IgD-negative memory B cell (primary cell): ENCODE measurements around the gene EIF6. TPM values are rescaled to one million over a fixed set of nuclear protein-coding genes. Genes with fewer than 3 reads are reported as not detected.
A peak's percentile ranks its signal among the peaks of the same experiment; 100 is the strongest.

ENCODE experiments used
- H3K27ac Mint-ChIP-seq, 3 donors: one replicate each; pipeline ENCODE4 v1.8.0; 2020 to 2022; ENCODE audit warnings: mild to moderate bottlenecking in 3 of 3, mixed read lengths in 3 of 3, moderate library complexity in 1 of 3
- H3K27me3 Mint-ChIP-seq: one replicate; pipeline ENCODE4 v1.8.0; 2021; ENCODE audit warnings: mixed read lengths
- H3K36me3 Mint-ChIP-seq: one replicate; pipeline ENCODE4 v1.8.0; 2020; ENCODE audit warnings: mild to moderate bottlenecking, mixed read lengths
- H3K4me1 Mint-ChIP-seq, 3 donors: one replicate each; pipeline ENCODE4 v1.8.0; 2020 to 2022; ENCODE audit warnings: mixed read lengths in 3 of 3, mild to moderate bottlenecking in 1 of 3
- H3K4me3 Mint-ChIP-seq, 4 donors: one replicate each; pipeline ENCODE4 v1.8.0; 2020 to 2022; ENCODE audit warnings: mild to moderate bottlenecking in 4 of 4, mixed read lengths in 4 of 4, moderate library complexity in 3 of 4
- H3K9me3 Mint-ChIP-seq, 3 donors: one replicate each; pipeline ENCODE4 v1.8.0; 2020 to 2021; ENCODE audit warnings: mixed read lengths in 3 of 3, mild to moderate bottlenecking in 1 of 3
- polyA plus RNA-seq: library from polyadenylated mRNA; unstranded; fragments of 300-500 nt; fragmentation: Illumina TruSeq; gene quantifications from one replicate; pipeline ENCODE4 v1.2.3, GENCODE V29; 2021

Gene EIF6
- polyA plus RNA-seq: 204 TPM

DNA sequence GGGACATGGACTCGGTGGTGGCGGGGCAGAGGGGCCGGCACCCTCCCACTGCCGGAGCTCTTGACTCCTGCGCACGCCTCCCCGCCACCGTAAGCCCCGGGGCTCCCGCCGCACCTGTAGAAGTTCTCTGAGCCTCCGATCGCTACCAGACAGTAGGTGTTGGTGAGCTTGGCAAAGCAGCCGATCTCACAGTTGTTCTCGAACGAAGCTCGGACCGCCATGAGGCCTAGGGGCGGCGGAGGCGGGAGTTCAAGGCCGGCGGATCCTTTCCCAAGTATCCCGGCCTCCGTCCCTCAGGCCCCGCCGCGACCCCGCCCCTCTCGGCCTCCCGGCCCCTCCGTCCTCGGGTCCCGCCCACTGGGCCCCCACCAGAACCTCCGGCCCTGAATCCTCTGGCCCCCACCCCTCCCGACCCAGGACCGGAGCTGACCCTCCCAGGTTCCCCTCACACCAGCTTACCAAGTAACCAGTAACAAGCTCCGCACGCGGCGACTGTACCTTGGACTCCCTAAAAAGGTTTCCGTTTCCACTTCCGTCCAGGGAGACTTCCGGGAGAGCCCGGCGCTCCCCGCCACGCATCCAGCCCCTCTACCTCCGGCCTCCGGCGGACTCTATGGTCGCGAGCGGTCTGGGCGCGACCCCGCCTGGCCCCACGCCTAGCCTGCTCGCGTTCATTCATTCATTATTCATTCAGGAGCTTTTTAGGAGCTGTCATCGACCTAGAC is at the start of gene EIF6:
TSS of gene EIF6 (minus strand) at position 506 of the 725 bp plus-strand sequence. CDS start at position 221, 285 bp downstream.
- Mint-ChIP-seq H3K4me1 (peaks cover 14 to 31% (median 28%) of the 10 kb centered on the region in 3 donors), H3K4me3 (peak within 1 kb of the TSS; percentile 96 to 100 (median 98)), H3K9me3 (no peaks in the 10 kb centered on the region), H3K27ac (peak within 1 kb of the TSS; percentile 21 to 90 (median 33)), H3K36me3 (peaks cover 8% of the 10 kb centered on the region), H3K27me3 (no peaks in the 10 kb centered on the region)

DNA sequence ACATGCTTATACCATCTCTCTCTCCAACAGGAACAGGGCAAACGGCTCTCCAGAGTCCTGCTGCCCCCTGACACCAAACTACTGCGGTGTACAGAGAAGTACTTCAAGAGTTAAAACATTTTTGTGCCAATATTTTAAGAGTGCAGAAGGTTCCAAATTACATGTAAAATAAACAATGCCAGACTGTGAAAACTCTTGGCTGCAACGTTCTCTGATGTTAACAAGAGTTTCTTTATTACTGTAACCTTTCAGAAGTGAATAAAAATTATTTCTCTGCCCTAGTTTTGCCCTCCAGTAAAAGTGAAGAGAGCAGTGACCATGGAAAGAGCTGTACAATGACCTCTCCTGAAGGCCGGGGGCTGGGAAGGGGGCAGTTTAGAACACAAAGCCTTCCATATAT is 49.0 kb upstream of the EIF6 start:
- no peaks in the 10 kb centered on the region for H3K9me3 Mint-ChIP-seq
- no peak overlapping the region for H3K4me3 Mint-ChIP-seq
- H3K27ac Mint-ChIP-seq: no peak overlapping the region
- no peaks in the 10 kb centered on the region for H3K4me1 Mint-ChIP-seq
- no peaks in the 10 kb centered on the region for H3K36me3 Mint-ChIP-seq
- H3K27me3 Mint-ChIP-seq: no peaks in the 10 kb centered on the region

DNA sequence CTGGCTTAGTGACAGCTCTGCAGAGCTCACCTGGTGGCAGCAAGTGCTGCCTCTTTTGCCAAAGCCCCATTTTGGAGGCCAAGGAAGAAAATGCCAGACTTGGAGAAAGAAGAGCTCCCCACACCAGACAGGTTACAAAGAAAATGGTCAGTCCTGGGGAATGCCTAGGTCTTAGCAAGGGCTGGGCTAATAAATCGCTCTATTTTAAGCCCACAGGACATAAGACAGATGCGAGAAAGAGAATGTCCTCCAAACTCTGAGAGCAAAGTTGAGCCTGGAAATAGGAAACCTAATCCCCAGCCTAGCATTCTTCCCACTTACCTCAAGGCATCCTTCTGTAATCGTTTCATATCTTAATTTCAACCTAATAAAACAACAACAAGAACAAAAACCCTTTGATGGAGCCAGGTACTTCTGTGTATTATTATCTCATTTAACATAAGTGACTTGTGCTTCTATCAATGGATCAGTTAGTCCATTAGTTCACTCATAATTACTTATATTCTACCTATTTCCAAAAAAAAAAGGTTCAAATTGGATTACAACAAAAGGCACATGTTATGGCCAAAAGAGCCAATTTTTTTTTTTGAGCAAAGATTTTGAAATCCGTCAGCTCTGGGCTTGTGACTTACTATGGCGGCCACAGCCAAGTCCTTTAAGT is 48.1 kb upstream of the EIF6 start:
- Mint-ChIP-seq H3K4me3 (no peak overlapping the region), H3K27ac (no peak overlapping the region), H3K27me3 (no peaks in the 10 kb centered on the region), H3K36me3 (no peaks in the 10 kb centered on the region), H3K9me3 (no peaks in the 10 kb centered on the region), H3K4me1 (no peaks in the 10 kb centered on the region)

DNA sequence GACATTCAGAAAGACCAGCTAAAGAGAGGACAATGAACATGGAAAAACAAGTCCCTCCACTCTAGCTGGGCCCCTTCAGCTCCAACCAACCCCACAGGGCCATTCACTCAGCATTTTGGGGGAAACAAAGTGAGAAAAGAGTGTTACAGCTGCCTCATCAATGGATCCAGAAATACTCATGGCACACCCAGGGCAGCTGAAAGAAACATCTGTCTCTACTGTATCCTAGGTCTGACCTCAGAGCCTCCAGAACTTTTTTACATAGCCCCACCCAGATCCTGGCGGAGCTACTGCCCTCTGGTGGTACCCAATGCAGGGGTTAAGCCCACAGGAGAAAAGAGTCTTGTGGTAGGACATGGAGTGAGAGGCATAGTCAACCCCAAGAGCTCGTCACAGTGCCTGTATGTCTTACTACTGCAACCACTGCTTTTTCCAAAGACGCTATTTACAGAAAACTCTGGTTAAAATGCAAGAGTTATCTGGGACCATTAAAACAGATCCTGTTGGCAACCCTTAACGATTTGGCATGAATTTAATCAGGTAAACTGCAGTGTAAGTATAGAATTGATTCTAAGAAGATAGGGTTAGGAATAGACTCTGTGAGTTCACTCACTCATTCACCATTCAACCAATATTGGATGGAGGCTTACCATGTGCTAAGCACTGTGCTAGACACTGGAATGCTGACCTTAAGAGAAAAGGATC is 45.0 kb upstream of the EIF6 start:
- peaks cover 0 to 6% (median 3%) of the 10 kb centered on the region in 3 donors for H3K4me1 Mint-ChIP-seq
- no peaks in the 10 kb centered on the region for H3K27me3 Mint-ChIP-seq
- H3K36me3 Mint-ChIP-seq: peaks cover 2% of the 10 kb centered on the region
- H3K27ac Mint-ChIP-seq: no peak overlapping the region
- no peak overlapping the region for H3K4me3 Mint-ChIP-seq
- no peaks in the 10 kb centered on the region for H3K9me3 Mint-ChIP-seq

DNA sequence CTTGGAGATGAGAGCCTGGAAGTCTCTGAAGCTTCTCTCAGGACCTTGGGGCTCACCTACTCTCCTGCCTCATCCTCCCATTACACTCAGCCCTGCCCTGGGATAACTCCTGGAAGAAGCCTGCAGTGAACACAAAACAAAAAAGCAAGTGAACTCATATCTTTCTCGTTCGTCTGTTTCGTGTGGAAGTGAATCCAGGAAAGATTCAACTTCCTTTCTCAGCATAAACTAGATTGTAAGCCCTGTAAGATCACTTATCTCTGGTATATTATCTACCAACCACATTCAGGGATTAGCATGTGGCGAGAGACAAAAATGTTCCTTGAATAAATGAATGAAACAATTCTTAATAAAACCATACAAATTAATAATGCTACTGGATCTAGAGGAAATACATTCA is 44.1 kb upstream of the EIF6 start:
- Mint-ChIP-seq H3K9me3 (no peaks in the 10 kb centered on the region), H3K27me3 (no peaks in the 10 kb centered on the region), H3K36me3 (peaks cover 2% of the 10 kb centered on the region), H3K4me1 (peaks cover 0 to 6% (median 3%) of the 10 kb centered on the region in 3 donors), H3K27ac (no peak overlapping the region), H3K4me3 (no peak overlapping the region)

DNA sequence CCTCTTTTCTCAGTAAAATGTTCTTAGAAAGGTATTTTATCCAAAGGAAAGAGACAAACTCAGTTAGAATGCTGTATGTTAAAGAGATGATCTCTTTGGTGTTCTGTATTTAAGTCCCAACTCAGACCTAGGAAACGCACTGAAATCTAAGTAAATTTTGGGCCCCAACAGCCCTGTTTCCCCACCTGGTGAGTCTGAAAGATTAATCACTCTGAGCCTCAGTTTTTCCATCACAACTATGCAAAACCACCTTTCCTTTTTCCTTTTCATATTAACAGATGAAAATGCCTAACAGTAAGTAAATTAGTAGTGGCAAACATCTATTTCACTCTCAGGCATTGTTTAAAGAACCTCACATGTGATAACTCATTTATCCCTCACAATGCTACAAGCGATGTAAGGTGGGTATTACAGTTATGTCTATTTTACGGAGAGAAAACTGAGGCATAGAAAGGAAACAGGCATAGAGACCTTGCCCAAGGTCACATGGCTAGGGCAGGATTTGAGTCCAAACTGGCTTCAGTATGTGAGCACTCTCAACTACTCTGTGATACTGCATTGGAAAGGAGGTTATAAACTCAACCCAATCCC is 43.6 kb upstream of the EIF6 start:
- Mint-ChIP-seq H3K36me3 (peaks cover 2% of the 10 kb centered on the region), H3K4me1 (peaks cover 0 to 6% (median 3%) of the 10 kb centered on the region in 3 donors), H3K4me3 (no peak overlapping the region), H3K27ac (no peak overlapping the region), H3K9me3 (no peaks in the 10 kb centered on the region), H3K27me3 (no peaks in the 10 kb centered on the region)

DNA sequence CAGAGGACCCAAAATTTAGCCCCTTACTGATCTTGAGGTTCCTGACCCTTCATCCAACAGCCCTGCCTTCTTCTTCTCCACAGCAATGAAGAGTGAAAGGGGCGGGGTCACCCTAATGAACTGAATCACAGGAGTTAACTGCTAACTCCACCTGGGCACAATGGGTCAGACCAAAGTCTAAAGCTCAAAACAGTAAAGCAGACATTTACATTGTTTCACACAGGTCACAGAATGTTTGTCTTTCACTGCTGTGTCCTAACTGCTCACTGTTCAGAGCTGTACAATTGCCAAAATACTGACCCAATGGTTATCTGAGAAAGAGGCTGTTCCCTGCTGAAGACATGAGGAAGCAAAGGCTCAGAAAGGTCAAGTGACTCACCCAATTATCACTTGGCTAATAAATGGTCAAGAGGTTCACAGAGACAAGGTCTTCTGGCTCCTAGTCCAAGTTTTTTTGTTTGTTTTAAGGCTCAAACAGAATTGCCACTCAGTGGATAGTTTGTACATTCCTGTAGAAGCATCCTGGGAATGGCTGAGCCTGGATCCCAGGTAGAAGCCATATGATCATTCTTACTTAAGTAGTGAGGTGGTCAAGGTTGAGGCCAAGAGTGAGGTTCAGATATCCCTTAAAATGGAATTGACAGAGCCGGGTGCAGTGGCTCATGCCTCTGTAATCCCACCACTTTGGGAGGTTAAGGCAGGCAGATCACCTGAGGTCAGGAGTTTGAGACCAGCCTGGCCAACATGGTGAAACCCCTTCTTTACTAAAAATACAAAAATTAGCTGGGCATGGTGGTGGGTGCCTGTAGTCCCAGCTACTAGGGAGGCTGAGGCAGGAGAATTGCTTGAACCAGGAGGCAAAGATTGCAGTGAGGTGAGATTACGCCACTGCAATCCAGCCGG is 42.8 kb upstream of the EIF6 start:
- H3K4me1 Mint-ChIP-seq: peaks cover 0 to 6% (median 3%) of the 10 kb centered on the region in 3 donors

DNA sequence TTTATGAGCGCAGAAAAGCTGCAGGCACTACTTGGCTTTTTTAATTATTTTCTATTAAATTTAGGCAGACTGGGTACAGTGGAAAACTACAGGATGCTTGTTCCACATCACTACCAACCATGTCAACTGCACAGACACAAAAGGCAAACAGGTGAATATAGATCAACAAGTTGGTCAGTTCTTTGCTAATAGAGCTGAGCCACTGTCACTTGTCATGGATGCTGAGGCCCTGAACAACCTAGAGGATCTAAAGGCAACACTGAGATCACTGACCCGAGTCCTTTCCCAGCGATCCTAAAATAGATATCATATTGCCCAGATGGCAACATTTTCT is 42.1 kb upstream of the EIF6 start:
- H3K4me3 Mint-ChIP-seq: no peak overlapping the region
- no peak overlapping the region for H3K27ac Mint-ChIP-seq

More for the DNA sequence above, 42.8 kb upstream of the EIF6 start:
- Mint-ChIP-seq H3K27me3 (no peaks in the 10 kb centered on the region), H3K36me3 (peaks cover 2% of the 10 kb centered on the region), H3K9me3 (no peaks in the 10 kb centered on the region), H3K4me3 (no peak overlapping the region), H3K27ac (no peak overlapping the region)

DNA sequence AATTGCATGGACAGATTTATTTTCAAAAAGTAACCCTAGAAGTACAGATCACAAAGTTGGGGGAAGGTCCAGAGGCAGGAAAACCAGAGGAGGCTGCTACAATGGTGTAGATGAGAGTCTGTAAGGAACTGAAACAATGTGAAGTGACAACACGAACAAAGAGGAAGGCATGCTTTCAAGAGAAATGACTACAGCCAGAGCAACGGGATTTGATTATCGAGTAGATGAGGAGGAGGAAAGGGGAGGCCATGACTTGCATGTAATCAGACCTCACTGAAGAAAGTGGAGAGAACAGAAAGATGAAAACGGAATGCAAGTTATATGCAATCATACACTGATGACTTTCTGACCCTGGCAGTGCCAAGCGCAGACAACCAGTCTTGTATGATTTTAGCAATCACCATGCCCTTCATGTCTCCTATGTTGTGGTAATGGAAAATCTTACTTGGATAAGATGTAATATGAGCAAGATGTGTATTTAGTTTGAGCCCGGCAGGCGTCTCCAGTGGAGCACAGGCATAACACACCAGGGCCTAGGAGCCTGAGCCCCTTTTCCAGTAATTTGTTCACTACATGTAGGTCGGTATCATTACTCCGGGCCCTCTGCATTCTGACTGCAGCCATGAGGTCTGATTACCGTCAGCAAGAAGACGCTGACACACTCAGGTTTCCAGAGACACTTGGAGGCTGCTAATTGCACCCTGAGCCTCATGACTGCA is 41.6 kb upstream of the EIF6 start:
- Mint-ChIP-seq H3K27me3 (no peaks in the 10 kb centered on the region), H3K9me3 (no peaks in the 10 kb centered on the region), H3K4me1 (peaks cover 0 to 6% (median 3%) of the 10 kb centered on the region in 3 donors), H3K4me3 (no peak overlapping the region), H3K27ac (no peak overlapping the region), H3K36me3 (peaks cover 3% of the 10 kb centered on the region)

More for the DNA sequence above, 42.1 kb upstream of the EIF6 start:
- Mint-ChIP-seq H3K36me3 (peaks cover 3% of the 10 kb centered on the region), H3K27me3 (no peaks in the 10 kb centered on the region), H3K9me3 (no peaks in the 10 kb centered on the region), H3K4me1 (peaks cover 0 to 6% (median 3%) of the 10 kb centered on the region in 3 donors)

DNA sequence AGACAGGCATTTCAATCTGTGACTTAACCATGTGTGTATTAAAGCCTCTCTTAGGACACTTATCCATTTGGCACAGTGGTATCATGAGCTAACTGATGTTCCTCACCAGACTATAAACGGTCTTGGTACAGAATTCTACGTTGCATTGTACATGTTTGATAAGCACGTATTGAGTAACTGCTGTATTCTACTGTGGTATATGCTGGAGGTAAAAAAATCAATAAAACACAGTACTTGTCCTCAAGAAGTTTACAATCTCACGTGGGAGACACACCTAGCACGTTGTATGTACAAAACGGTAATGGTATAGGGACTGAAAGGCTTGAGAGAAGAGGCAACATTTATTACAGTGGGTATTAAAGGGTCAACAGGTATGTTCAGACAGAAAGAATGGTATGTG is 40.8 kb upstream of the EIF6 start:
- no peaks in the 10 kb centered on the region for H3K9me3 Mint-ChIP-seq
- H3K27ac Mint-ChIP-seq: no peak overlapping the region
- peaks cover 3% of the 10 kb centered on the region for H3K36me3 Mint-ChIP-seq
- no peaks in the 10 kb centered on the region for H3K27me3 Mint-ChIP-seq
- H3K4me1 Mint-ChIP-seq: peaks cover 0 to 6% (median 3%) of the 10 kb centered on the region in 3 donors
- H3K4me3 Mint-ChIP-seq: no peak overlapping the region

DNA sequence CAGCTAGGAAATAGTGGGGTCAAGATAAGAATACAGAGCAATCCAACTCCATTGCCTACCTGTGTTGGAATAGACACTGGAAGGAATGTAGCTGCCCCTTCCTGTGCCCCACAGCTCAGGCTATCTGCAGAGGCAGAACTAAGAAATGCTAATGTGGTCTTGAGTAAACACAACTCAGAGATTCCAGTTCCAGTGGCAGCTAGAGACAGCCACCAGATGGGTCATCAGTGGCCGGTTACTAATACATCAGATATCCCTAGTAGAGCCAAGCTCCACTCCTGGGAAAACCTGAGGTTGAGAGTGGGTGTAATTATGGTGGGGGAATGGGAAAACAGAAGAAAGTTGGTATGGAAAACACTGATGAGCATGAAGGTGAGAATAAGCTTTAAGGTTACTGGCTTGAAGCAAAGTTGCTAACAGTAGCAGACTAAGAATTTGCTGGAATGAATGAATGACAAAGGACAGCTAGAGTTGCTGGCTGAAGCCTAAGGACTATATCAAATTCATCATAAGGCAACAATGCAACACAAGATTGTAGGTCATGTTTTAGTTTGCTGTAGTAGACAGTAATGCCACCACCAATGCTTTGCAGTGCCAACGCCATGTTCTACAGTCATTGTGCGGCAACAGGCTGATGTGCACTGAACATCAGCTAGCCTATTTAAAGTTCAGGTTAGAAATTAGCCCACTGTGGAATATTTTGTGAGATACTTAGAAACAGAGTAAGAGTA is 36.0 kb upstream of the EIF6 start:
- no peaks in the 10 kb centered on the region for H3K9me3 Mint-ChIP-seq

DNA sequence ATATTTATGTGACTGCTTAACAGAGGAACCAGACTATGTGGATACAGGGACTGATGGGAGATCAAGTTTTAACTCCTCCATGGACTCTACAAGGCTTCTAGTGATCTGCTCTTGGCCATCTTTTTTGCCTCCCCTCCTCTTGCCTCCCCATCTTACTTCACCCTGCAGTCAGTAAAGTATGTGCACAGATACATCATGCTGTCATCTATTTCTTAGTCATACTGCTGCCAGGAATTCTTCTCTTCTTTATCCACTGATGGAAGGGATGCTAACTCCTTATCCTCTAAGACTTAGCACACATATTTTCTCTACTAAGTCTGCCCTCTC is 35.3 kb upstream of the EIF6 start:
- peaks cover 0 to 2% (median 2%) of the 10 kb centered on the region in 3 donors for H3K4me1 Mint-ChIP-seq
- no peaks in the 10 kb centered on the region for H3K9me3 Mint-ChIP-seq
- no peak overlapping the region for H3K4me3 Mint-ChIP-seq
- no peak overlapping the region for H3K27ac Mint-ChIP-seq
- H3K36me3 Mint-ChIP-seq: peaks cover 1% of the 10 kb centered on the region
- no peaks in the 10 kb centered on the region for H3K27me3 Mint-ChIP-seq

More for the DNA sequence above, 36.0 kb upstream of the EIF6 start:
- H3K4me3 Mint-ChIP-seq: no peak overlapping the region
- peaks cover 1% of the 10 kb centered on the region for H3K36me3 Mint-ChIP-seq
- H3K4me1 Mint-ChIP-seq: peaks cover 0 to 2% (median 0%) of the 10 kb centered on the region in 3 donors
- no peaks in the 10 kb centered on the region for H3K27me3 Mint-ChIP-seq
- H3K27ac Mint-ChIP-seq: no peak overlapping the region

DNA sequence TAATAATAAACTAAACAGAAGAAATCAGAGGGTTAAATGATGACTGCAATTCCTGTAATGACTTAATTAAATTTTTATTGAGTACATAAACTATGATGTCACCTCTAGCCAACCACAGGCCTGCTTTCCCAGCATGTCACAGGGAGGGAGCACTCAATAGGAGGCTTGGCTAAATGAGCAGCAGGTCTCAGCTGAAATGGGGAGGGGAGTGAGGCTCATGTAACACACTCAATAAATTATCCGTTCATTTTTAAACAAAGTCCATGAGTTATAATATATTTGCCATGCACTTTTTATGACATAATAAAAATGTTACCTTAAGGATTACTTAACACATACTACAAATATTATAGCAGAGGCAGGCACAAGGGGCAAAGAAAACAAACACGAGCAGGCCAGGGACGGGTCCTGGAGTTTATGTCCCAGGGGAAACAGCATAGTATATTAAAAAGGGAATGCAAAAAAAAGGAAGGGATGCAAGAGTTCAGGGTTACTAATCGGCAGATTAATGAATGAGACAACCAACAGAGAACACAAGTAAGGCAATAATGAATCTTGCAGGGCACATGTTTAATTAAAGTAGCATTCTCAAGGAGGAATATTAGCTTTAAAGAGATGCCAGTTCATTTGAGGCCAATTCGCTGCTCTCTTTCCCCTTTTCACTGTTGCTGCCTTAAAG is 34.8 kb upstream of the EIF6 start:
- Mint-ChIP-seq H3K9me3 (no peaks in the 10 kb centered on the region), H3K4me1 (peaks cover 0 to 2% (median 2%) of the 10 kb centered on the region in 3 donors), H3K27ac (peak overlapping the region in 1 of 3 donors; percentile 25), H3K4me3 (no peak overlapping the region), H3K27me3 (no peaks in the 10 kb centered on the region), H3K36me3 (peaks cover 1% of the 10 kb centered on the region)
